CMK (cell line): ENCODE results near the gene ELK3.

Source experiments
- DNase-seq: peaks from one replicate; pipeline ENCODE4 v3.0.0-alpha.2; 2010; ENCODE audit warnings: low read depth

Gene ELK3

DNA sequence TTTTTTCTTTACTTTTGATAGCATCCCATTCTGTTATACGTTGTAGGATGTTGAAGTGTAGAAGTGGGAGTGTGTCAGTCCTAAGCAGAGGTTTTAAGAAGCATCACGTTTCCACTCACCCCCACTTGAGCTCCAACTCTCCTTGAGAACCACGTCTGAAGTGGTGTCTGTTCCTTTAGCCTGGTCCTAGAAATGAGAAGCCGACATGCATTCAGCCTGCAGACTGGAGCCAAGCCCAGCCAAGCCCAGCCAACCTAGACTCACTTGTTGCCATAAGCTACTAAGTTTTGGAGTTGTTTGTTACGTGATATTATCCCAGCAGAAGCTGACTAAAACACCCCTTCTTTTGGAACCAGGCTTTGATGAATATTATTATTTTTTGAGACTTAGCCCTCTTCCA is 4.4 kb upstream of the ELK3 start:
- no peak for DNase-seq

DNA sequence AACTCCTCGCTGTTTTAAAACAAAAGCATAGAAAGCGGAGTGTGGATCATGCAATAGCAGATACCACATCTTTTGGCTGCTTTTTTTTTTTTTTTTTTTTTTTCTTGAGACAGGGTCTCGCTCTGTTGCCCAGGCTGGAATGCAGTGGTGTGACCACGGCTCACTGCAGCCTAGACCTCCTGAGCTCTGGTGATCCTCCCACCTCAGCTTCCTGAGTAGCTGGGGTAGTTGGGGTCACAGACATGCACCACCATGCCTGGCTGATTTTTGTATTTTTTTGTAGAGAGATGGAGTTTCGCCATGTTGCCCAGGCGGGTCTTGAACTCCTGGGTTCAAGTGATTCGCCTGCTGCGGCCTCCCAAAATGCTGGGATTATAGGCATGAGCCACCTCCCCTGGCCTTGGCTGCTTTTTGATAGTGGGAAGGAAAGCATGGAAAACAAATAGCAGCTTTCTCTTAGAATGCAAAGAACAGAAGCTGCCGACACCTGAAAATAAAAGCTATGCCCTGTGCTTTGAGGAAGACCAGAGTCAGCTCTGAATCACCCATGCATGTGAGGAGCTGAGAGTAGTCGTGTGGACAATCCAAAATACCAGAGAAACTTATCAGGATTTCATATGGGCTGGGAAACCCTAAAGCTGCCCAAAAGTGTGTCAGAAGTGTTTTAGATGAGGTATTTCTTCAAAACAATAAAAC is 3.6 kb upstream of the ELK3 start:
- no peak for DNase-seq

DNA sequence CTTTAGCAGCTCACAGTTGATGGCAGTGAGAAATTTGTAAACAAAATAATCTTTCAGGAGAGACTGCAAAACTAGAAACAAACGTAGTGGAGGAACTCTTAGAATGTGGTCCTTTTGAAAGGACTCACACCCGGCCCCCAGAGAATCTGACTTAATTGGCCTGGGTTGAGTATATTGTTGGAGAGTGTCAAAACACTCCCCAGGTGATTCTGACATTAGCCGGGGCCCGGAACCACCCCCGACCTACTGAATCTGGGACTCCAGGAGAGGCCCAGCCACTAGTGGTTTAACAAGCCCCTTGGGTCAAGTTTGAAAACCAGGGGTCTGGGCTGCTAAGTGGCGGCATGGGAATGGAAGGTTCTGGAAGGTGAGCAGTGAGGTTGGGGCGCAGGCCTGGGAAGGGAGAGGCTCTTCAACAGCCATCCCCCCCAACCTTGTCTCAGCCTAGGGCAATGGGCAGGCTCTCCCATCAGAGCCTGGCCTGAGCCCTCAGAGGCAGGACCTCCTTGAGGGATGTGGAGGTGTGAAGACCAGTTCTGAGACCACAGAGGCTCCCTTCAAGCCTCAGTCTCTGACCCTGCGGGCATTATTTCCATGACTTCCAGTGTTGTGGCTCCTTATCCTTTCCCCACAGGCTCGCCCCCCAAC is 1.1 kb upstream of the ELK3 start:
- no peak for DNase-seq

DNA sequence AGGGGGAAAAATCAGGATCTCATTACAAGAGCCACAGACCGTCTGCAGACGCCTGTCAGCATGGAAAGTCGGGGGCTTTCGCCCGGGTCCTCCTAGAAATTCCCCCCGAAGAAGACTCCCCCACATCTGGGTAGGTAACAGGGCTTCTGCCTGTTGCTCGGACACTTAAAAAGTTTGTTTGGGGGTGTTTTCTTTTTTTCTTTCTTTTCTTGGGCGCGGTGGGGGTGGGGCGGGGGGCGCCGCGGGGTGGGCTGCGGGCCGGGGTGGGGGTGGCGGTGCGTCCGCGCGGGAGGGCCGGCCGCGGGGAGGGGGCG is 358 bp downstream of the ELK3 start:
- DNase-seq = no peak

DNA sequence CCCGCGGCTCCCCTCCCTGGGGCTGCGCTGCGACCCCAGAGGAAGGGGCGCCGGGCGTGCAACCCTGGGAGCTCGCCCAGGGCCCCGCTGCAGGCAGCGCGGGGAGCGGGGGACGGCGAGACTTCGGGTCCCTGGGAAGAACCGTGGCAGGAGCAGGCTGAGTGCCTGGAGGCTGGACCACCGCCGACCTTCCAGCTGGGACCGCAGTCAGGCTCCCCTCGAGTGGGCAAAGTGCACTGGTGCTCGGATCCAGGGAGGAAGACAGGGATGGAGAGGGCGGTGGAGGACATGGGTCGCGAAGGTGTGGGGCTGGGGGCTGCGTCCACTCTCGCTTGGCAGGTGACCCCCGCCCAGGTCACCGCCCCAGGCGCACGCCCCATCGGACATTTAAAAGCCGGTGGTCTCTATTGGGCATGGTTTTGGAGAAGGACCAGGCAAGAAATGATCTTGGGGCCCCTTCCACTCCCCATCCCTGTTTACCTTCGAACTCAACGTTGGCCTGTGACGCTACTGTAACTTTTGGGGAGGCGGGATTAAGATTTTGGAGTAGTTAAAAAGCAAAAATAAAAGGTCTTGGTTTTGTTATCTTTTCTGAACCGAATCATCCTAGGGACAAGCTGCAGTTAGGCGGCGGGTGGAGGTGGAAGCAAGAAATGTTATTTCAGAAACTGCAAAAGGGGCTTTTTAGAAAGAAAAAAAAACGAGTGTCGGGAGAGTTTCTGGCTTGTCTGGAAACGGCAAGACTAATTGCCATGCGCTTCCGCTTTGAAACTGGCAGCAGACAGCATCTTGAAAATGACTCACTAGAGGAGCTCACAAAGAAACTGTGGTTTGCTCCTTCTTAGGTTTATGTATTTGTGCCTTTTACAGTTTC is 1.0 kb downstream of the ELK3 start:
- no peak for DNase-seq

DNA sequence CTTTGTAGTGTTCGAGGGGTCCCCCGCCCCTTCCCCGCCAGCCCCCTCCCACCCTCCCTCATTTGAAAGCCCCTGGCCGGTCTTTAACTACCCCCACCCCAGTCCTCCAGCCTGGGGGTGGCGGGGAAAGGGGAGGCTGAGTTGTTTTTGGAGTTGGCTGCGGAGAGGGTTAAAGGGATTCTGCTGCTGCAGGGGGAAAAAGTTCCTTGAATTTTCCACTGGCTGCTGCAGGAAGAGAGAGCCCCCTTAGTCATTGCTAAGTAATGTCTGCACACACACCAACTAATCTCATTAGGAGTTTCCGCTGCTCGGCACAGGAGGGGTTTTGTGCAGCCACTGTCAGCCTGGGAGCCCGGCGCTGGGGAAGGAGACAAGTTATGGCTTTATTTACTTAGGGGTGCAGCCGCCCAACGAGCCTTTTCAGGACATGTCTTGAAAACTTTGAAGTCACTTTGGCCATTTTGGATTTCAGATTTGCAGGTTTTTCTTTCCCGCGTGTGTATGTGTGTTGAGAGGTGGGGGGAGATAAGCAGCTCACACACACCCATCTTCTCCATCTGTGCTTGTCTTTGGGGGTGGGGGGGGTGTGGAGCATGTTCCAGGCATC is 1.8 kb downstream of the ELK3 start:
- DNase-seq = no peak

DNA sequence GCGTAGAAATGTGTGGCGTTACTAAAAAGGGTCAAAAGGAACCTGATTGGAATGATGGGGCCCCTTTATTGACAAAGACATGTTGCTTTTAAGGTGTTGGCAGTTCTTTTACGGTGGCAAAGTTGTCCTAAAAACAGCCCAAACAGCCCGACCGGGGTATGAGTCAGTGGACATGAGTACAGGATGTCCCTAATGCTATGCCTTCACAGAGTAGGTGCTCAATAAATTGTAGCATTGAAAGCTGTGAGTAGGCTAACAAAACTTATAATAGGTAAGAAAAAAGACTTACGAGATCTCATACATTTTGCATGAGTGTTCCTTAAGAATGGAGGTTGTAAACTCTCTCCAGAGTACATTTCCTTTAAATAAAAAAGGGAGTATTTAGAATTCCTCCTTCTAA is 2.6 kb downstream of the ELK3 start:
- DNase-seq = no peak

DNA sequence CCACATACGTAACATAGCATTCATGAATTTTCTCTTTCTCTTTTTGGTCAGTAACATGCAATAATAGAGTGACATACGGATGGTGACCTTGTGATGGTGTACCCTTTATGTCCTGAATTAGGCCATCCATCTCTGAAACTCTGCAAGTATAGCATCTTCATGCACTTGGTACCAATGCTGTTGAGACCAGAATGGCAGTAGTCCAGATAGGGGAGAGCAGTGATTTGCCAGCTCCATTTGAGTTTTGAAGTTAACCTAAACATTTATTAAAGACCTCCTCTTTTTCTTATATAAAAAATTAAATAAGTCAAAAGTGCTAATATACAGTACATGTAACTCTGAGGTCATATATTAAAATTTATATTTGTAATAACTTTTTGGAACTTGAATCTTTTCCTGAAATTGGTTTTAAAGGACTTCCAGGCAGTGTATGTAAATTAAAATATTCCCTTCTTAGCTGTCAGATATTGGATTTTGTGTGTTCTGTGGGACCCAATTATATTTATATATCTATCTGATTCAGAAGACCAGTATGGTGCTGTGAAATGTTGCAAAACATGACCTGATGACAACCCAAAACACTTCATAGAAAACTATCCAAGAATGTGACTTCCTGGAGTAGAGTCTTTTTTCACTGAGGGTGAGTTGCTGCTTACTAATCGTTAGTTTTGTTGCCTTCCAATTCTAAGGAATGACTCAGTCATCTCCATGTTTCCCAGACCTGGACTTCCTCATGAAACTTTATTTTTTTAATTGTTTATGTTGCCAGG is 3.5 kb downstream of the ELK3 start:
- no peak for DNase-seq

DNA sequence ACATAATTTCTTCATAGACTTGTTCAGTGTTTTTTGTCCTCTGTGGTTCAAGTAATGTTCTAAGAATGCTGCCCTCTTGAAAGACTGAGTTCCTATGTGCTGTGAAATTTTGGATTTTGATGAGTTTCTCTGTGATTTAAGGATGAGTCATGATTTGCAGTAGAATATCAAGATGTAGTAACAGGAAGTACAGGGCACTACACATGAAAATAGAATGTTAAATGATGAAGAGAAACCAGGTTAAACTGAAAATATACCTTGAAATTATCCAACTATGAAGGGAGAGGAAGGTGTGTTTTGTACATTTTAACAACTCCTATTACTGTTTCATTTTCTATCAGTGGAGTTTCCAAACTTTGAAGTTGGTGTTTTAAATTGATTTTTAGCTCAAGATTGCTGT is 4.8 kb downstream of the ELK3 start:
- DNase-seq = no peak

DNA sequence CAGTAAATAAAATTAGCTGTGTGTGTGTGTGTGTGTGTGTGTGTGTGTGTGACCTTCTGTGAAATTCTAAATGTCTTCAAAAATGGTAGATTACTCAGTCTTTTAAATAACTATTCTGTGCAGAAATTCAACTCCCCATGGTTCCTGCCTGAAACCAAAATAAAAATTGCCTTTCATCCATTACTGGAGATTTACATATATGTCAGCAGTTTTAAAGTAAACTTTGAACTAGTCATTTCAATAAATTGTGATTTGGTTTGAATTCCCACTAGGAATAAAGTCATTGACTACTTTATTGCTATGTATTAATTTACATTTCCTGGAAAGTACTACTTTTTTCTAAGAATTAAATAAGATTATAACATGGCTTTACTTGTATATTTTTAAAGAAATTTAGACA is 5.3 kb downstream of the ELK3 start:
- DNase-seq = no peak

DNA sequence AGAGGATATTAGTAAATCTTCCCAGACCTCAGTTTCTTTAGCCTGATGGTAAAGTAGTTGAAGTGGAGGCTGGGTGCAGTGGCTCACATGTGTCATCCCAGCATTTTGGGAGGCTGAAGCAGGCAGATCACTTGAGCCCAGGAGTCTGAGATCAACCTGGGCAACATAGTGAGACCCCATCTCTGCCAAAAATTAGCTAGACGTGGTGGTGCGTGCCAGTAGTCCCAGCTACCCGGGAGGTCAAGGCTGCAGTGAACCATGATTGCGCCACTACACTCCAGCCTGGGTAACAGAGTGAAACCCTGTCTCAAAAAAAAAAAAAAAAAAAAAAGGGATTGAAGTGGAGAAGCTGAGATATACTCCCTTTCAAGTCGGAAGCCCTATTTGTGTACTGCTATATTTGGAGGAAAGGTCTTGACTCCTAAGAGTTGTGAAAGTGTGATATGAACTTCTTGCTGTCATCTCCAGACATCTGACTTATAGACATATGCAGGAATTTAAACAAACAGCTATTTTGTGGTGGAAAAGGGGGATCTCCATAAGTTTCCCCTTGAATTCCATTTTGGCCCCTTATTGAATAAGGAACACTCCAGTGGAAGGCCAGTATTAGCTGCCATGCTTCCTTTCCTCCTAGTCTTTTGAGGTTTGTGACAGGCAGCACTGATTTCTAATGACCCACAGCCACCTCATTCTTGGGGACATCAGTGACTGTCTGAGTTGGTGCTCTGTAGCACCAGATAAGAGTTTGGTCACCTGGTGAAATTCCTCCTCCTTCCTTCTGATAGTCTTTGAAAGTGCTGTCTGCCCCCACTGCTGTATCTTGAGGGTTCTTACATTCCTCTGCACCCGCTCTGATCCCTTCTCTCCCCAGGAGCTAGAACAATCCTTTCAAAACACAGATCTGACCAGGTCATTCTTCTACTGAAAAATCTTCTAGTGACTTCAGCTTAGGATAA is 7.4 kb downstream of the ELK3 start:
- DNase-seq = no peak

DNA sequence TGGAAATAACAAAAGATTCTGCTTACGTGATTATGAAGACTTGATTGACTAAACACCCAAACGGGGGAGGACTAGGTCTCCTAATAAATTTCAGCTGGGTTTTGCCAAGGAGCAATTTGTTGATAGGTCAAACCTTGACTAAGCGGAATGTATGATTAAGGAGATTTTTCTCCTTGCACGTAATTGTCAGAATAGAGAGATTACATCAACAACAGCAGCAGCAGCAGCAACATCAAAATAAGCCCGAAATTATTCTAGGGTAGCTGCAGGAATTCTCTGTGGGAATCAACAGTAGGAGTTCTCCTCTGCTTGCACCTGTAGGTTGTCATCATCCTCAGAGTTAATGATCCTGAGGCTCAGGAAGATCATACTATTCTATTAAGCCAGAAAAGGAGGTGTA is 10.2 kb downstream of the ELK3 start:
- no peak for DNase-seq

DNA sequence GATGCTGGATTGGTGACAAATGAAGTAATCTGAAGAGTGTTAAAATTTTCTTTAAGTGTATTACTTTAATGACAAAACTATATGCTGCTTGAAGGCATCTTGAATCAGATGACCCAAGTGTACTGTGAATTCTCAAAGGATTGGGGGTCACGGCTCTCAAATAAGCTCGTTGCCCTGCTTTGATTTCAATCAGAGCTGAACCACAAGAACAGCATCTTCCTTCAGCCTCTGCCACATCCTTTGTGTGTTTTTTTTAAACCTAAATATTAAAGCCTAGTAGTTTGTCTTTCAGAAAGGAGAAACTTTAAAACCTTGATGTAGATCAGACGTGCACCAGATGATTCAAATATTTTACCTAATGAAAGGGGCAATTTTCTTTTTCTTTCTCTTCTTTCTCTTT is 11.7 kb downstream of the ELK3 start:
- DNase-seq = no peak

DNA sequence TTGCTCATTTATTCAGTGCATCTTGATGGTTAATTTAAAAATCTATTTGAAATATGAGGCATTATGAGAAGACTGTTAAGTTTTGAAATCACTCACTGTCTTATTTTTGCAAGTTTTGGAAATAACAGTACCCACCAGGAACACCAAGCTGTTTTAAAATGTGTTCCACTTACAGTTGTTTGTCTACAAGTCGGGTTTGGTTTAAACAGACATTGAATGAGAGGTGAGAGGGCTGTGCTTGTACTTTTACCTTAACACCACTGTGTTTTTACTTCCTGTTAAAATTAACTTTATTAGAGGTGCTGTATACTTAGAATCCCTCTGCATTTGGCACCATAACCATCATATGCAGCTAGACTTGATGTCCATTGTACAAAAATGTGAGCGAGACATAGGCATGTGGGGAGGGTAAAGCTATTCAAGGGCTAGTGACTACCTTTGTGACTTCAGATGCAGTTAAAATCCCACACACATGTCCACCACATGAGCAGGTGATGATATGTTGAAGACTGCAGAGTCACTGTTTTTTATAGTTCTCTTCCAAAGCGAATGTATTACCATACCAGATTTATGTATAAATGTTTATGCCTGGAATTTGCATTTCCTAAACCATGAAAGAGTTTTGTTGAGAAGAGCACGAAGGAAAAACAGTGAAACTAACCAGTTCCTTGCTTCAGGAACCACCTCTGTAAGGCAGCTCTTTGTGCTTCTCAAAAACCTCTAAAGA is 12.9 kb downstream of the ELK3 start:
- no peak for DNase-seq

DNA sequence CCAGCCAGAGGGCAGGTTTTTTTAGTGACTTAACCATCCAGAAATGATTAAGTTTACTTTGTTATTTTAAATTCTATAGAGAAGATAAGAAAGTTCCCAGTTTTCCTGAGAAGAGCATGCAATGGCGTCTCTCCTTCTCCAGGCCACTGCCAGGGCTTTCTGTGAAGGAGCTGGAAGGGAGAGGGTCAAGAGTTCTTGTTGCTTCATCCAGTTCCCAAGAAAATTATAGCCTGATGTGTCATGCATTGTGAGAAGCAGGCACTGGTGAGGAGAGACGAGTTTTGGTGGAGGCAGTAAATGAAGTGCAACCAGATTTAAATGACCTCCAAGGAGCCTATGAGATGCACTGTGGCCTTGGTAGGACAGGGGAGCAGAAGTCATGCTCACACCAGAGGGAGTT is 14.2 kb downstream of the ELK3 start:
- no peak for DNase-seq

DNA sequence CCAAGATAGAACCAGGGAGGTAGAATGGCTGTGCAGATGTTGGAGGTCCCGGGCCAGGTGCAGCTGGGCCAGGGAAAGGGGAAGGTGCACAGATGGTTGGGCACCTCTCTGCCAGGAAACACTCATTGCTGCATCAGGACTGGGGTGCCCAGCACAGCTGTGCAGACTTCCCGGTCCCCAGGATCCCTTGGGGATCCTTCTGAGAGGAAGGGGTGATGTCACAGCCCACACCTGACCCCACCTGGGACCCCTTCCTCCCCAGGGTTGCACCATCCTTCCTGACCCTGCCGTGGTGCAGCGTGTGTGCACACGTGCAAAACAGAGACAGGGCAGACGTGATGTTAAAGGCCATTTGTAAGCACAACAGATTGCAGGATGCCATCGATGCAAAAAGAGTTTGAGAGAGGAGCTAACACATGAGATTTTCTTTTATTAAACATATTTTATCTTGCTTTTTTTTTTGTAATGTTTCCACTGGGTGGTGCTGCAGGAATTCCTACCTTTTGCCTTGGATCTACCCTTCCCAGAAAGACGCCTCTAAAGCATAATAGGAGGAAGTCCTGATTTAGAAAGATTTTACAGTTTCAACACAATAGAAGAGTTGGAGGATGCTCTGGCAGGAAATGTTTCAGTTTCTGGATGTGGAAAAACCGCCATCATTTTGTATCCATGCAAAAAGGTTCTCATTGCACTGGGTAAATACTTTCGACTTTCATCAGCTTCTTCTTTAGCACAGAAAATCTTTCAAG is 14.8 kb downstream of the ELK3 start:
- DNase-seq = no peak

DNA sequence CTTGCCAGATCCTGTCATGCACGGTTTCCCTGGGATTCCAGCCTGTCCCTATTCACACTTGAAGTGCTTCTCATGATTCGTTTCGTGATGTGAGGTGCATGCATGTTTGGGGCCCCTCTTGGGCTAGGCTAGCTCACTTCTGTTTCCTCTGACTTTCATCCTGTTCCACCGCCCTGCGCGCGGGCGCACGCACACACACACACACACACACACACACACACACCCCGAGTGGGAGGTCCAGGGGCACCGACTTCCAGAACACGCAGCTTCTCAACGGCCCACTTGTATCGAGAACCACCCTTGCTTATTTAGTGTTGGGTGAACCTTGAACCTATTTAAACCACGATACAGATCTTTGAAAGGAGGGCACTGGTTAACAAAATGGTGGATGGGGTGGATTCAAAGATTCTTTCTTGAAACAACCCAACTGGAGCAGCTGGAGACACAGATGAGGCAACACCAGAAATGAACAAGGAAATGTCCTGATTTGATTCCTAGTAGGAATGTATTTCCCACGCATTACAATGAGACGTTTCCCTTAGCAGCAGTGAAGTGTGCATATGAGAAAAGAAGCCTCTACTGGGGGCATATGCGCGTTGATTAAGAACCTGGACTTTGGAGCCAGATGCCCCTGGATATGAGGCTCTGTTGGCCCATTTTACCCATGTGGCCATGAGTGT is 16.3 kb downstream of the ELK3 start:
- no peak for DNase-seq

DNA sequence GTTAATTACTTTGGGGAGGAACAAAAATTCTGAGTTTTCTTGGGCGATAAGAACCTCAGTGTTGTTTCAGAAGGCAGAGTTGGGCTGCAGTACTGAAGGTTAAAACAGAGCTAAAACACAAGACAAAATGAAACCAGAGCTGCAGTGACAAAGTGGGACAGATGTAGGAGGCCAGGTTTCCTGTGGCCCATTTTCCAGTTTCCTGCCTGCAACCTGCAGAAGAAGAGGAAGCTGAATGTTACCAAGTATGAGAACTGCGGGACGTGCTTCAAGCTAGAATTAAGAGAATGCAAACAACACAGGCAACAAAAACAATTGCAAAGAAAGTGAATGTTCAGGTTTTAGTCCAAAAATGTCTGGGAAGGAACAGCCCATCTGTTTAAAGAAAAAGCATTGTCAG is 17.8 kb downstream of the ELK3 start:
- DNase-seq = no peak
